ENCODE measurements around the gene HMGCS1.
A peak's percentile ranks its signal among the peaks of the same experiment; 100 is the strongest.

The HMGCS1 gene

DNA sequence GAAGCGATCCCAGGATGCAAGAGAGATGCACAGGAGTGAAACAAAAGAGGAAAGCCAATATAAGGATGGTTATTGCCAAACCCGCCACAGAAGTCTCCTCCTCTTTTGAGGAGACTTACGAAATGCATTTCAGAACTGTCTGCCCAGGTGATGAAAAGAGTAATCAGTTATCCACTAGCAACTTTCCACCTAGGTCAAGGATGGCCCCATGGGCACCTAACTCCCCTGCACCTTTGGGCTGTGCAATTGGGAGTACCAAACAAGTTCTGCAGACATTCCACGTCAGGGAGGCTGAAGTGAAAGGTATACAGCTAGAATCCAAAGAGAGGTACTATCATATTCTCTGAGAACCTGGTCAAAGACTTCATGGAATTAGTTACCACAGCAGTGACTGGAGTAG lies 25.7 kb downstream of the HMGCS1 start:
- H4K8ac ChIP-seq (ENCODE audit: low read depth, low read length): no peak overlapping the region
- no peak overlapping the region for H3K4ac ChIP-seq (ENCODE audit: low read length)
- no peak overlapping the region for H2BK120ac ChIP-seq (ENCODE audit: low read depth, low read length)
- no peak overlapping the region for H2AK5ac ChIP-seq (ENCODE audit: low read depth, low read length)
- H3K27ac ChIP-seq (replicated peaks; ENCODE audit: low read length): peak overlapping the region; percentile 5
- H3K4me1 ChIP-seq (ENCODE audit: control insufficient read depth in 2 of 2, insufficient read depth in 1 of 2, low read depth in 1 of 2, low read length in 2 of 2): peaks cover 0 to 2% of the 10 kb centered on the region in 2 donors
- no peaks in the 10 kb centered on the region for H3K9me3 ChIP-seq (replicated peaks in 1 of 2; ENCODE audit: control insufficient read depth in 2 of 2, insufficient read depth in 1 of 2, low read depth in 1 of 2, low read length in 2 of 2)
- H2BK15ac ChIP-seq (ENCODE audit: low read length): no peak overlapping the region
- H3K23ac ChIP-seq (ENCODE audit: low read depth, low read length, poor library complexity): no peak overlapping the region
- H3K79me1 ChIP-seq (ENCODE audit: low read depth, low read length): no peaks in the 10 kb centered on the region
- no peak overlapping the region for H3K14ac ChIP-seq (ENCODE audit: low read length)
- no CpG with 5 or more reads among the region's 4 CpGs for WGBS, 2 donors (ENCODE audit: extremely low coverage in 2 of 2, insufficient read length in 2 of 2, insufficient replicate concordance in 1 of 2)
- H3K4me2 ChIP-seq (ENCODE audit: insufficient read depth, low read length, poor library complexity, severe bottlenecking): no peak overlapping the region
- H4K91ac ChIP-seq (ENCODE audit: low read depth, low read length, poor library complexity): no peak overlapping the region
- DNase-seq (ENCODE audit: low spot score): no peak
- no peak overlapping the region for H3K18ac ChIP-seq (ENCODE audit: low read length)
- H3K4me3 ChIP-seq (ENCODE audit: low read length in 2 of 2): no peak overlapping the region
- H3K27me3 ChIP-seq (ENCODE audit: control insufficient read depth in 3 of 3, insufficient read depth in 3 of 3, low read depth in 1 of 3, low read length in 3 of 3): no peaks in the 10 kb centered on the region
- no peak overlapping the region for H2AFZ ChIP-seq (ENCODE audit: low read length)
- no peak overlapping the region for H2BK5ac ChIP-seq (ENCODE audit: low read length)
- H3K9ac ChIP-seq (ENCODE audit: low read depth, low read length, poor library complexity): no peak overlapping the region
- peaks cover 26 to 66% of the 10 kb centered on the region in 2 donors for H3K36me3 ChIP-seq (replicated peaks in 1 of 2; ENCODE audit: control insufficient read depth in 2 of 2, insufficient read depth in 2 of 2, low read length in 2 of 2)
- no peak overlapping the region for H2BK12ac ChIP-seq (ENCODE audit: low read length)

DNA sequence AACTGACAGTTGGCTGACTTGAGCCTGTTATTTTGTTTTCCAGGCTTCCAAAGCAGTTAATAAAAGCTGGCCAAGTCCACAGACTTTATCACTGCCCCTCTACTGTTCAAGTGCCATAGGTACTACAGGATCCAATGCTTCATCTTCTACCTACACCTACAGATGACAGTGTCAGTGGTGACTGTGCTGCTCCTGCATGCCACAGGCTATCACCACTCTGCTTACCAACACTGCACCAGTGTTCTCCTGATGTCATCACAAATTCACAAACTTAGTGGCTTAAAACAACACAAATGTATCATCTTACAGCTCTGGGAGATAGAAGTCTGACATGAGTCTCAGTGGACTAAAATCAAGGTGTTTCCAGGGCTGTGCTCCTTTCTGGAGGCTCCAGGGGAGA lies 26.6 kb downstream of the HMGCS1 start:
- no peak overlapping the region for H2BK120ac ChIP-seq (ENCODE audit: low read depth, low read length)
- no peak overlapping the region for H4K8ac ChIP-seq (ENCODE audit: low read depth, low read length)
- H3K9ac ChIP-seq (ENCODE audit: low read depth, low read length, poor library complexity): peak overlapping the region; percentile 14
- no peak overlapping the region for H3K23ac ChIP-seq (ENCODE audit: low read depth, low read length, poor library complexity)
- no peak overlapping the region for H3K14ac ChIP-seq (ENCODE audit: low read length)
- H3K18ac ChIP-seq (ENCODE audit: low read length): no peak overlapping the region
- no peak overlapping the region for H3K27ac ChIP-seq (replicated peaks; ENCODE audit: low read length)
- peaks cover 0 to 2% of the 10 kb centered on the region in 2 donors for H3K4me1 ChIP-seq (ENCODE audit: control insufficient read depth in 2 of 2, insufficient read depth in 1 of 2, low read depth in 1 of 2, low read length in 2 of 2)
- no peak overlapping the region for H4K91ac ChIP-seq (ENCODE audit: low read depth, low read length, poor library complexity)
- H3K4me2 ChIP-seq (ENCODE audit: insufficient read depth, low read length, poor library complexity, severe bottlenecking): no peak overlapping the region
- H2BK12ac ChIP-seq (ENCODE audit: low read length): no peak overlapping the region
- H3K4me3 ChIP-seq (ENCODE audit: low read length in 2 of 2): no peak overlapping the region
- H2BK5ac ChIP-seq (ENCODE audit: low read length): no peak overlapping the region
- H3K79me1 ChIP-seq (ENCODE audit: low read depth, low read length): no peaks in the 10 kb centered on the region
- no peaks in the 10 kb centered on the region for H3K9me3 ChIP-seq (replicated peaks in 1 of 2; ENCODE audit: control insufficient read depth in 2 of 2, insufficient read depth in 1 of 2, low read depth in 1 of 2, low read length in 2 of 2)
- peaks cover 23 to 57% of the 10 kb centered on the region in 2 donors for H3K36me3 ChIP-seq (replicated peaks in 1 of 2; ENCODE audit: control insufficient read depth in 2 of 2, insufficient read depth in 2 of 2, low read length in 2 of 2)
- no peak overlapping the region for H2AFZ ChIP-seq (ENCODE audit: low read length)
- no peak overlapping the region for H2BK15ac ChIP-seq (ENCODE audit: low read length)
- DNase-seq (ENCODE audit: low spot score): no peak
- no peak overlapping the region for H2AK5ac ChIP-seq (ENCODE audit: low read depth, low read length)
- no peaks in the 10 kb centered on the region for H3K27me3 ChIP-seq (ENCODE audit: control insufficient read depth in 3 of 3, insufficient read depth in 3 of 3, low read depth in 1 of 3, low read length in 3 of 3)
- no peak overlapping the region for H3K4ac ChIP-seq (ENCODE audit: low read length)

DNA sequence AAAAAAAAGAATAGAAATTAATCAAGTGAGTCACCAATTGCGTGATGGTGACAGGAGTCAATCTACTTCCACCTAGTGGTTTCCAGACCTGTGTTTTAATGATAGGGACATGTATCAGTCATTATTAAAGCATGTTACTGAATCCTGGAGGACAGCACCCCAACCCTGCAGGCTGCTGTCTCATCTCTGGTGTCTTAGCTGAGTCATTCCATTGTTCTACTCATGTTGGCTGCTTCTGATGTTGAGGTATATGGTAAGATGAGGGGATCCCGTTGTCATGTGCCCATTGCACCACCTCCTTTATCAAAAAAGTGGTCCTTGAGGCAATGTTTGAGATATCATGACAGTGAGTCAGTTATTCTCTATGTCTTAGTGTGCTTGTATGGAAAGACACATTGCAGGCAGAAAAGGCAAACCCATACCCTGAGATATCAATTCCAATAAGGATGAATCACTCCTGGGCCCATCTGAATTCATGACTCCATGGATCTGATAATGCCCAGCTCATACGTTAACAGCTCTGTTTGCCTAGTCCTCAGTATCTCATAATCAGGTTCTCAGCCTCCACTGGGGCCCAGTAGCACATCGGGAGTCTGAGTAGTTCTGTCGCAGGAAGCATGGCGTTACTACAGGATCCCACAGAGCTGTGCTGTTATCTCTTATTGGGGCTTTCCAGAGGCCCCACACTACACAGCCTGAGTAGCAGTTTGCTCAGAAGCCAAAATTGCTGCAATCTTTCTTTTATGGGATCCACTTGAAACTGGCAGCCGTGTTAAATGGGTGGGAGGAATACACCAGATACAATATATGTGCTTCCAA lies 31.2 kb downstream of the HMGCS1 start:
- no peak overlapping the region for H2BK5ac ChIP-seq (ENCODE audit: low read length)
- H3K14ac ChIP-seq (ENCODE audit: low read length): no peak overlapping the region
- H2BK12ac ChIP-seq (ENCODE audit: low read length): no peak overlapping the region
- no peak overlapping the region for H4K8ac ChIP-seq (ENCODE audit: low read depth, low read length)
- H3K36me3 ChIP-seq (replicated peaks in 1 of 2; ENCODE audit: control insufficient read depth in 2 of 2, insufficient read depth in 2 of 2, low read length in 2 of 2): peaks cover 5 to 11% of the 10 kb centered on the region in 2 donors
- no peak overlapping the region for H3K4me2 ChIP-seq (ENCODE audit: insufficient read depth, low read length, poor library complexity, severe bottlenecking)
- H2AFZ ChIP-seq (ENCODE audit: low read length): no peak overlapping the region
- no peak for DNase-seq (ENCODE audit: low spot score)
- no peak overlapping the region for H3K27ac ChIP-seq (replicated peaks; ENCODE audit: low read length)
- H2AK5ac ChIP-seq (ENCODE audit: low read depth, low read length): no peak overlapping the region
- no peak overlapping the region for H3K9ac ChIP-seq (ENCODE audit: low read depth, low read length, poor library complexity)
- H3K27me3 ChIP-seq (ENCODE audit: control insufficient read depth in 3 of 3, insufficient read depth in 3 of 3, low read depth in 1 of 3, low read length in 3 of 3): no peaks in the 10 kb centered on the region
- H2BK15ac ChIP-seq (ENCODE audit: low read length): no peak overlapping the region
- H3K4ac ChIP-seq (ENCODE audit: low read length): no peak overlapping the region
- H3K4me1 ChIP-seq (ENCODE audit: control insufficient read depth in 2 of 2, insufficient read depth in 1 of 2, low read depth in 1 of 2, low read length in 2 of 2): no peaks in the 10 kb centered on the region
- H3K23ac ChIP-seq (ENCODE audit: low read depth, low read length, poor library complexity): no peak overlapping the region
- no peak overlapping the region for H3K18ac ChIP-seq (ENCODE audit: low read length)
- no peaks in the 10 kb centered on the region for H3K9me3 ChIP-seq (replicated peaks in 1 of 2; ENCODE audit: control insufficient read depth in 2 of 2, insufficient read depth in 1 of 2, low read depth in 1 of 2, low read length in 2 of 2)
- WGBS, 2 donors (ENCODE audit: extremely low coverage in 2 of 2, insufficient read length in 2 of 2, insufficient replicate concordance in 1 of 2): no CpG with 5 or more reads among the region's 7 CpGs
- no peak overlapping the region for H4K91ac ChIP-seq (ENCODE audit: low read depth, low read length, poor library complexity)
- H3K4me3 ChIP-seq (ENCODE audit: low read length in 2 of 2): no peak overlapping the region
- H2BK120ac ChIP-seq (ENCODE audit: low read depth, low read length): no peak overlapping the region
- H3K79me1 ChIP-seq (ENCODE audit: low read depth, low read length): no peaks in the 10 kb centered on the region

DNA sequence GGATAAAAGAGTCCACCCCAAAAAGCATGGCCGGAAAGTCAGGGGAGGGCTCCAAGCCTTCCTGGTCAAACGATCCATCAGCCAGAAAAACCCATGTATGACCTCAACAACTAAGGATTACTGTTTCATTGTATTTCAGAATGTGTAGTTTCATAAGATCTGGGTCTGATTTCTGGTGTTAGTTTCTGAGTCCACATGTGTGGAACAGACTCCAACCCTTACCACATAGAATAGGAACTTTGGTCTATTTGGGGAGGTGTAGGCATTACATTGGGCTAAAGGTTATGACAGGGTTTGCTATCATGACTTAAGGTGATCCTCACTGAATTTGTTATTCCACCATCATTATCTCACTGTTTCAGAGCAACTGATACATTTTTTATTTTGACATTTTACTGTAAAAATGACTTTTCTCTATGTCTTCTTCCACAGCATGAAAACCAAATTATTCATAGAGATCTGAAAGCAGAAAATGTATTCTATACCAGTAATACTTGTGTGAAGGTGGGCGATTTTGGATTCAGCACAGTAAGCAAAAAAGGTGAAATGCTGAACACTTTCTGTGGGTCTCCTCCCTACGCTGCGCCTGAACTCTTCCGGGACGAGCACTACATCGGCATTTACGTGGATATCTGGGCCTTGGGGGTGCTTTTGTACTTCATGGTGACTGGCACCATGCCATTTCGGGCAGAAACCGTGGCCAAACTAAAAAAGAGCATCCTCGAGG lies 33.5 kb downstream of the HMGCS1 start:
- H3K79me1 ChIP-seq (ENCODE audit: low read depth, low read length): no peaks in the 10 kb centered on the region
- H2BK5ac ChIP-seq (ENCODE audit: low read length): no peak overlapping the region
- H2BK12ac ChIP-seq (ENCODE audit: low read length): no peak overlapping the region
- peak overlapping the region; percentile 1 for H3K9ac ChIP-seq (ENCODE audit: low read depth, low read length, poor library complexity)
- H3K4me3 ChIP-seq (ENCODE audit: low read length in 2 of 2): no peak overlapping the region
- H3K4ac ChIP-seq (ENCODE audit: low read length): no peak overlapping the region
- no peak overlapping the region for H3K4me2 ChIP-seq (ENCODE audit: insufficient read depth, low read length, poor library complexity, severe bottlenecking)
- H3K36me3 ChIP-seq (replicated peaks in 1 of 2; ENCODE audit: control insufficient read depth in 2 of 2, insufficient read depth in 2 of 2, low read length in 2 of 2): no peaks in the 10 kb centered on the region
- WGBS, 2 donors (ENCODE audit: extremely low coverage in 2 of 2, insufficient read length in 2 of 2, insufficient replicate concordance in 1 of 2): no CpG with 5 or more reads among the region's 12 CpGs
- no peak overlapping the region for H3K18ac ChIP-seq (ENCODE audit: low read length)
- H2AFZ ChIP-seq (ENCODE audit: low read length): no peak overlapping the region
- H4K8ac ChIP-seq (ENCODE audit: low read depth, low read length): no peak overlapping the region
- no peak overlapping the region for H2BK15ac ChIP-seq (ENCODE audit: low read length)
- H3K9me3 ChIP-seq (replicated peaks in 1 of 2; ENCODE audit: control insufficient read depth in 2 of 2, insufficient read depth in 1 of 2, low read depth in 1 of 2, low read length in 2 of 2): no peaks in the 10 kb centered on the region
- H3K23ac ChIP-seq (ENCODE audit: low read depth, low read length, poor library complexity): no peak overlapping the region
- H4K91ac ChIP-seq (ENCODE audit: low read depth, low read length, poor library complexity): no peak overlapping the region
- no peak overlapping the region for H3K27ac ChIP-seq (replicated peaks; ENCODE audit: low read length)
- no peak overlapping the region for H3K14ac ChIP-seq (ENCODE audit: low read length)
- H2AK5ac ChIP-seq (ENCODE audit: low read depth, low read length): no peak overlapping the region
- DNase-seq (ENCODE audit: low spot score): no peak
- H2BK120ac ChIP-seq (ENCODE audit: low read depth, low read length): no peak overlapping the region
- no peaks in the 10 kb centered on the region for H3K27me3 ChIP-seq (ENCODE audit: control insufficient read depth in 3 of 3, insufficient read depth in 3 of 3, low read depth in 1 of 3, low read length in 3 of 3)
- no peaks in the 10 kb centered on the region for H3K4me1 ChIP-seq (ENCODE audit: control insufficient read depth in 2 of 2, insufficient read depth in 1 of 2, low read depth in 1 of 2, low read length in 2 of 2)
